ENCODE data around the gene TRAF3IP1. TPM values are rescaled to one million over a fixed set of nuclear protein-coding genes. Genes with fewer than 3 reads are reported as not detected.
A peak's percentile ranks its signal among the peaks of the same experiment; 100 is the strongest.

TRAF3IP1 gene
- total and polyA plus RNA-seq, 2 of the 13 experiments (the other 11 are each of a cell fraction or from before 2014, with no cell fraction given) = 4.1 to 12.9 TPM

GRCh38 chr2:238426568-238427434 lies 106.5 kb downstream of the TRAF3IP1 start, which contains the start of gene ASB1 (continued):
- TF ChIP-seq ZHX2 (IDR thresholded peaks at IDR 0.05; ENCODE audit: low read depth) = peak; percentile 64; the same call in 1 of the 2 replicates
- TF ChIP-seq ZHX2 (CRISPR knock-in tag; IDR thresholded peaks at IDR 0.05; ENCODE audit: borderline replicate concordance) = 0 out of 2 replicates have a peak, but pooled peaks have one; percentile 38
- TF ChIP-seq FOXA1 (IDR thresholded peaks at IDR 0.05) = no peak
- 0 out of 2 replicates have a peak, but pooled peaks have one; percentile 8 for TF ChIP-seq FOXA1 (CRISPR knock-in tag; IDR thresholded peaks at IDR 0.05)
- TF ChIP-seq KDM5B (CRISPR knock-in tag; IDR thresholded peaks at IDR 0.05; ENCODE audit: borderline replicate concordance) = peak; percentile 93
- peak; percentile 66 for TF ChIP-seq UBTF (CRISPR knock-in tag; IDR thresholded peaks at IDR 0.05)
- peak; percentile 76 for TF ChIP-seq BCL3 (CRISPR knock-in tag; IDR thresholded peaks at IDR 0.05)
- TF ChIP-seq HNRNPH1 (optimal IDR thresholded peaks at IDR 0.05; ENCODE audit: low read depth, low read length) = no peak
- TF ChIP-seq ARID4A (CRISPR knock-in tag; IDR thresholded peaks at IDR 0.05; ENCODE audit: borderline replicate concordance) = peak; percentile 94
- no peak for TF ChIP-seq NONO (IDR thresholded peaks at IDR 0.05)
- peak; percentile 79 for TF ChIP-seq NONO (CRISPR knock-in tag; conservative IDR thresholded peaks at IDR 0.05)
- TF ChIP-seq ZFX (CRISPR knock-in tag; IDR thresholded peaks at IDR 0.05; ENCODE audit: low read depth) = peak; percentile 92
- peak; percentile 10; the same call in 1 of the 2 replicates for TF ChIP-seq FOXO1 (CRISPR knock-in tag; IDR thresholded peaks at IDR 0.05)
